H1 (cell line): ENCODE results near the gene CD53. TPM values are rescaled to one million over a fixed set of nuclear protein-coding genes. Genes with fewer than 3 reads are reported as not detected.

ENCODE experiments used
- CTCF ChIA-PET: fragments of 300-600 bp; sonication (Branson Sonifier 250); formaldehyde crosslinking; loops from one replicate; lab custom pipeline; 2021; ENCODE audit not compliant: partially characterized antibody; lab: Charles Lee
- POLR2A ChIA-PET: fragments of 300-600 bp; sonication (Branson Sonifier 250); formaldehyde crosslinking; loops from one replicate; lab custom pipeline; 2021; ENCODE audit warnings: inconsistent platforms; ENCODE audit not compliant: partially characterized antibody; lab: Charles Lee
- DNase-seq, 2 experiments: peaks; one replicate each; pipeline versions ENCODE4 v3.0.0 to v3.0.0-alpha.2; 2010 to 2022; ENCODE audit warnings: low spot score in 2 of 2, low read depth in 1 of 2, mixed read lengths in 1 of 2
- FAIRE-seq: peaks from 2 replicates; lab custom pipeline; 2011; peaks lifted over from hg19 to GRCh38; lab: Jason Lieb, UNC
- H2AFZ ChIP-seq: 2 replicates; pipeline ENCODE4 v1.8.1; 2012; ENCODE audit warnings: low read length, inconsistent platforms
- H2AK5ac ChIP-seq: 2 replicates; pipeline ENCODE4 v1.6.1; 2013; ENCODE audit warnings: low read depth, low read length
- H2BK120ac ChIP-seq: replicated peaks from 2 replicates; pipeline ENCODE3; 2013; ENCODE audit warnings: low read depth, low read length, inconsistent platforms
- H2BK12ac ChIP-seq: 2 replicates; pipeline ENCODE4 v1.6.1; 2013; ENCODE audit warnings: low read depth, low read length
- H2BK15ac ChIP-seq: 2 replicates; pipeline ENCODE4 v1.6.1; 2013; ENCODE audit warnings: low read length
- H2BK20ac ChIP-seq: 2 replicates; pipeline ENCODE4 v1.6.1; 2013; ENCODE audit warnings: low read length
- H2BK5ac ChIP-seq: 2 replicates; pipeline ENCODE4 v1.6.1; 2013; ENCODE audit warnings: low read depth, low read length
- H3K14ac ChIP-seq: 2 replicates; pipeline ENCODE4 v1.6.1; 2013; ENCODE audit warnings: inconsistent platforms; ENCODE audit not compliant: insufficient read length
- H3K18ac ChIP-seq: 2 replicates; pipeline ENCODE4 v1.6.1; 2013; ENCODE audit warnings: low read length; ENCODE audit errors: extremely low read depth
- H3K23ac ChIP-seq: 2 replicates; pipeline ENCODE4 v1.6.1; 2013; ENCODE audit warnings: inconsistent platforms; ENCODE audit not compliant: insufficient read length
- H3K23me2 ChIP-seq: 2 replicates; pipeline ENCODE4 v1.6.1; 2013; ENCODE audit warnings: low read depth, low read length
- H3K27ac ChIP-seq: 2 replicates; pipeline ENCODE4 v1.6.1; 2011; ENCODE audit warnings: low read depth, low read length, inconsistent platforms
- H3K27me3 ChIP-seq, 4 experiments: replicated peaks in 1 of 4; 1 replicate in 1 of 4; 2 replicates in 3 of 4; pipeline versions ENCODE4 v1.6.1 to v1.8.1; 2011 to 2013; ENCODE audit warnings: low read length in 3 of 4, mild to moderate bottlenecking in 3 of 4, inconsistent platforms in 2 of 4, mixed read lengths in 2 of 4, moderate library complexity in 1 of 4; ENCODE audit not compliant: control insufficient read depth in 3 of 4, insufficient read depth in 3 of 4; ENCODE audit errors: extremely low read depth in 1 of 4
- H3K36me3 ChIP-seq, 4 experiments: 2 replicates each; pipeline versions ENCODE4 v1.6.1 to v1.8.1; 2011 to 2013; ENCODE audit warnings: mild to moderate bottlenecking in 4 of 4, low read length in 3 of 4, moderate library complexity in 2 of 4, control low read depth in 1 of 4, inconsistent platforms in 1 of 4; ENCODE audit not compliant: insufficient read depth in 4 of 4, control insufficient read depth in 2 of 4
- H3K4ac ChIP-seq: replicated peaks from 2 replicates; pipeline ENCODE3; 2013; ENCODE audit warnings: low read length, low read depth, mixed read lengths, inconsistent platforms; ENCODE audit not compliant: insufficient read length
- H3K4me1 ChIP-seq, 4 experiments: replicated peaks in 1 of 4; 1 replicate in 1 of 4; 2 replicates in 3 of 4; pipeline versions ENCODE4 v1.6.1 to v1.8.1; 2011 to 2013; ENCODE audit warnings: low read length in 3 of 4, inconsistent platforms in 2 of 4, mixed read lengths in 1 of 4; ENCODE audit not compliant: insufficient read depth in 4 of 4, control insufficient read depth in 3 of 4
- H3K4me2 ChIP-seq, 2 experiments: 2 replicates each; pipeline versions ENCODE4 v1.6.1 to v1.8.1; 2011 to 2013; ENCODE audit warnings: low read depth in 2 of 2, low read length in 2 of 2, control low read depth in 1 of 2, inconsistent platforms in 1 of 2, mild to moderate bottlenecking in 1 of 2; ENCODE audit not compliant: insufficient read depth in 1 of 2
- H3K4me3 ChIP-seq, 4 experiments: fragments of 200-600, 300-600 bp in 1 of 4; sonication (generic), shearing (Covaris generic), sonication (Bioruptor Twin) in 1 of 4; 2 replicates each; pipeline versions ENCODE4 v1.5.1 to v1.8.1; 2011 to 2016; ENCODE audit warnings: low read length in 4 of 4, low read depth in 3 of 4, control low read depth in 2 of 4, inconsistent platforms in 2 of 4, mild to moderate bottlenecking in 2 of 4, mixed read lengths in 1 of 4, moderate library complexity in 1 of 4; ENCODE audit not compliant: insufficient read depth in 2 of 4; ENCODE audit errors: extremely low read depth in 1 of 4
- H3K56ac ChIP-seq: replicated peaks from 2 replicates; pipeline ENCODE3; 2013; ENCODE audit warnings: low read depth, mild to moderate bottlenecking, mixed read lengths, low read length, inconsistent platforms; ENCODE audit not compliant: insufficient read length
- H3K79me1 ChIP-seq: 2 replicates; pipeline ENCODE4 v1.6.1; 2013; ENCODE audit warnings: low read depth, low read length, control low read depth
- H3K79me2 ChIP-seq, 2 experiments: 2 replicates each; pipeline versions ENCODE4 v1.6.1 to v1.8.1; 2012 to 2013; ENCODE audit warnings: low read length in 2 of 2, mild to moderate bottlenecking in 2 of 2, inconsistent platforms in 1 of 2; ENCODE audit not compliant: insufficient read depth in 2 of 2, control insufficient read depth in 1 of 2
- H3K9ac ChIP-seq, 4 experiments: replicated peaks in 1 of 4; 1 replicate in 1 of 4; 2 replicates in 3 of 4; pipeline versions ENCODE4 v1.6.1 to v1.8.1; 2011 to 2013; ENCODE audit warnings: low read depth in 3 of 4, low read length in 3 of 4, control low read depth in 2 of 4, mild to moderate bottlenecking in 2 of 4, moderate library complexity in 2 of 4, inconsistent platforms in 1 of 4; ENCODE audit errors: extremely low read depth in 1 of 4
- H3K9me3 ChIP-seq, 2 experiments: 2 replicates each; pipeline versions ENCODE4 v1.6.1 to v1.8.1; 2012 to 2013; ENCODE audit warnings: mild to moderate bottlenecking in 2 of 2, moderate library complexity in 2 of 2, control low read depth in 1 of 2, inconsistent platforms in 1 of 2, low read depth in 1 of 2, low read length in 1 of 2, mixed read lengths in 1 of 2; ENCODE audit not compliant: insufficient read depth in 2 of 2
- H4K20me1 ChIP-seq, 2 experiments: replicated peaks in 1 of 2; 2 replicates each; pipeline versions ENCODE3 to v1.8.1; 2011 to 2013; ENCODE audit warnings: inconsistent platforms in 2 of 2, low read length in 2 of 2, mild to moderate bottlenecking in 1 of 2; ENCODE audit not compliant: insufficient read depth in 2 of 2, control insufficient read depth in 1 of 2
- H4K5ac ChIP-seq: 2 replicates; pipeline ENCODE4 v1.6.1; 2013; ENCODE audit warnings: low read length, low read depth, mixed read lengths, inconsistent platforms; ENCODE audit not compliant: insufficient read length
- H4K8ac ChIP-seq: 2 replicates; pipeline ENCODE4 v1.8.0; 2013; ENCODE audit warnings: mild to moderate bottlenecking, moderate library complexity, low read length, inconsistent platforms; ENCODE audit not compliant: insufficient read depth; ENCODE audit errors: extremely low read depth
- H4K91ac ChIP-seq: replicated peaks from 2 replicates; pipeline ENCODE3; 2013; ENCODE audit warnings: low read length, mixed read lengths, inconsistent platforms; ENCODE audit not compliant: insufficient read length
- CREB1 ChIP-seq: IDR thresholded peaks from 2 replicates; pipeline ENCODE4 v1.6.1; 2012; ENCODE audit warnings: inconsistent platforms
- HDAC6 ChIP-seq: IDR thresholded peaks from one replicate; pipeline ENCODE4 v1.7.1; 2012; ENCODE audit warnings: low read depth, mild to moderate bottlenecking, inconsistent platforms, low read length, moderate library complexity
- JUND ChIP-seq: IDR thresholded peaks from 2 replicates; pipeline ENCODE4 v1.6.1; 2011; ENCODE audit warnings: mild to moderate bottlenecking, improper control_type of control experiment, low read length
- MAFK ChIP-seq: IDR thresholded peaks from 2 replicates; pipeline ENCODE4 v1.6.1; 2012; ENCODE audit warnings: low read depth, mild to moderate bottlenecking, improper control_type of control experiment, low read length
- NANOG ChIP-seq: IDR thresholded peaks from 2 replicates; pipeline ENCODE4 v1.6.1; 2011; ENCODE audit warnings: low read length, low read depth, mild to moderate bottlenecking, inconsistent platforms; ENCODE audit not compliant: insufficient read depth, poor library complexity, severe bottlenecking
- RFX5 ChIP-seq: IDR thresholded peaks from 2 replicates; pipeline ENCODE4 v1.6.1; 2011; ENCODE audit warnings: low read depth, low read length, improper control_type of control experiment, borderline replicate concordance
- RNF2 ChIP-seq: fragments of 200-900, 300-1000 bp; sonication (generic); IDR thresholded peaks from 2 replicates; pipeline ENCODE4 v1.7.1; 2016; ENCODE audit warnings: borderline replicate concordance, low read depth, mild to moderate bottlenecking, antibody characterized with exemption, low read length; ENCODE audit not compliant: poor library complexity, severe bottlenecking; ENCODE audit errors: missing control alignments
- RXRA ChIP-seq: IDR thresholded peaks from 2 replicates; pipeline ENCODE4 v1.6.1; 2011; ENCODE audit warnings: low read depth, mild to moderate bottlenecking, low read length, moderate library complexity; ENCODE audit not compliant: insufficient read depth
- SIN3A ChIP-seq, 2 experiments: IDR thresholded peaks in 1 of 2; conservative IDR thresholded peaks in 1 of 2; 2 replicates each; pipeline ENCODE4 v1.6.1; 2011 to 2012; ENCODE audit warnings: low read length in 2 of 2, improper control_type of control experiment in 1 of 2, low read depth in 1 of 2, mild to moderate bottlenecking in 1 of 2
- SIX5 ChIP-seq: IDR thresholded peaks from 2 replicates; pipeline ENCODE4 v1.6.1; 2011; ENCODE audit warnings: mild to moderate bottlenecking, low read depth, low read length
- SP1 ChIP-seq: IDR thresholded peaks from 2 replicates; pipeline ENCODE4 v1.6.1; 2011; ENCODE audit warnings: low read depth, low read length
- SRF ChIP-seq: IDR thresholded peaks from 2 replicates; pipeline ENCODE4 v1.6.1; 2011; ENCODE audit warnings: mild to moderate bottlenecking, low read depth, low read length, moderate library complexity
- WGBS, 2 experiments: shearing (Covaris generic) in 1 of 2; methylation state at CpG; one replicate each; pipeline versions ENCODE4 v1.1.6 to v1.1.7; 2013 to 2015; ENCODE audit warnings: low lambda C conversion rate in 2 of 2, mixed read lengths in 2 of 2, inconsistent platforms in 1 of 2, low coverage in 1 of 2, missing lambda C conversion rate in 1 of 2; ENCODE audit not compliant: insufficient replicate concordance in 2 of 2, insufficient coverage in 1 of 2, insufficient read length in 1 of 2; ENCODE audit errors: extremely low coverage in 1 of 2, missing lambda C conversion rate in 1 of 2; 5-methylcytosine and 5-hydroxymethylcytosine counted together
- polyA plus RNA-seq, 7 experiments: library from polyadenylated mRNA; depleted of rRNA in 3 of 7; stranded (reverse) in 5 of 7; unstranded in 2 of 7; fragments of >200 nt in 5 of 7; fragments of 200-250 nt in 2 of 7; gene quantifications; 1 replicate in 5 of 7; 2 replicates in 1 of 7; 4 replicates in 1 of 7; pipeline versions ENCODE4 v1.2.1 to v1.2.3, GENCODE V29; 2011 to 2013; ENCODE audit warnings: missing spikeins in 2 of 7, mixed read lengths in 2 of 7
- total RNA-seq: library from RNA; stranded (reverse); fragmentation: NEBNext Ultra II Directional; extraction: Animal tissue kit (Norgen Biotek cat#: 25700); gene quantifications from 2 replicates; pipeline ENCODE4 v1.2.1, GENCODE V29; 2021

Gene CD53
- total and polyA plus RNA-seq, 2 of the 8 experiments (the other 6 are each of a cell fraction or from before 2014, with no cell fraction given): 0.56 to 1.0 TPM

DNA sequence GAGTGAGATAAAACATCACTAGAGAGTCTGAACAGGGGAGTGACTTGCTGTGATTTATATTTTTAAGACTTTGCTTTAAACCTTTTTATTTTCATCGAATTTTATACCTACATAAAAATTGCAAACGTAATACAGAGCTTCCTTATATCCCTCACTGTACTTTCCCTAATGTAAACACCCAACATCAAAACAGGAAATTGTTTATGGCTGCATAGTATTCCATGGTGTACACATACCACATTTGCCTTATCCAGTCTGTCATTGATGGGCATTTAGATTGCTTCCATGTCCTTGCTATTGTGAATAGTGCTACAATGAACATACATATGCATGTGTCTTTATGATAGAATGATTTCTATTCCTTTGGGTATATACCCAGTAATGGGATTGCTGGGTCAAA, 56.0 kb downstream of the CD53 start:
- H4K5ac ChIP-seq: no peak overlapping the region
- no peak for DNase-seq
- WGBS, 2 experiments: 75 to 100% methylated on average over 2 of the region's 2 CpGs
- H3K23me2 ChIP-seq: no peaks in the 10 kb centered on the region
- no peak overlapping the region for H2BK15ac ChIP-seq
- CTCF ChIA-PET: no interaction called here
- H2AFZ ChIP-seq: no peak overlapping the region
- H3K4me2 ChIP-seq: no peak overlapping the region
- H3K4ac ChIP-seq: no peak overlapping the region
- H3K23ac ChIP-seq: no peak overlapping the region
- no peak overlapping the region for H2BK5ac ChIP-seq
- no peaks in the 10 kb centered on the region for H3K36me3 ChIP-seq
- TF ChIP-seq JUND (no peak), SRF (no peak), SIN3A (conservative IDR thresholded peaks at IDR 0.05 in 1 of 2, IDR thresholded peaks at IDR 0.05 in 1 of 2; ENCODE audit: low read depth in 1 of 2, low read length in 2 of 2) (no peak), CREB1 (no peak), RFX5 (no peak), SP1 (no peak), NANOG (no peak), MAFK (no peak), RNF2 (no peak), HDAC6 (no peak), SIX5 (no peak), RXRA (no peak)
- H3K56ac ChIP-seq: no peak overlapping the region
- peaks cover 3 to 6% of the 10 kb centered on the region in 2 experiments; a peak in 2 of 4 replicates for H3K9me3 ChIP-seq
- H2BK120ac ChIP-seq: no peak overlapping the region
- H4K8ac ChIP-seq: no peak overlapping the region
- no peak overlapping the region for H2BK12ac ChIP-seq
- H2BK20ac ChIP-seq: no peak overlapping the region
- POLR2A ChIA-PET: no interaction called here
- H3K27ac ChIP-seq: no peak overlapping the region
- H4K91ac ChIP-seq: no peak overlapping the region
- no peaks in the 10 kb centered on the region for H3K4me1 ChIP-seq
- no peak overlapping the region for H3K9ac ChIP-seq
- no peaks in the 10 kb centered on the region for H3K79me2 ChIP-seq
- FAIRE-seq: no peak
- no peaks in the 10 kb centered on the region for H4K20me1 ChIP-seq
- H3K79me1 ChIP-seq: no peaks in the 10 kb centered on the region
- H3K14ac ChIP-seq: no peak overlapping the region
- no peaks in the 10 kb centered on the region for H3K27me3 ChIP-seq
- no peak overlapping the region for H3K18ac ChIP-seq
- H2AK5ac ChIP-seq: no peak overlapping the region
- no peak overlapping the region for H3K4me3 ChIP-seq
